IPS-18c (cell line): ENCODE data around the gene TEX29.

Source experiments
- H3K4me3 ChIP-seq: 2 replicates; pipeline ENCODE4 v1.7.0; 2013; ENCODE audit warnings: low read depth, mild to moderate bottlenecking, low read length, moderate library complexity; ENCODE audit not compliant: insufficient read depth
- H3K9me3 ChIP-seq: one replicate; pipeline ENCODE4 v1.6.1; 2013; ENCODE audit warnings: mild to moderate bottlenecking, low read length, moderate library complexity; ENCODE audit not compliant: control insufficient read depth, insufficient read depth

The TEX29 gene

DNA sequence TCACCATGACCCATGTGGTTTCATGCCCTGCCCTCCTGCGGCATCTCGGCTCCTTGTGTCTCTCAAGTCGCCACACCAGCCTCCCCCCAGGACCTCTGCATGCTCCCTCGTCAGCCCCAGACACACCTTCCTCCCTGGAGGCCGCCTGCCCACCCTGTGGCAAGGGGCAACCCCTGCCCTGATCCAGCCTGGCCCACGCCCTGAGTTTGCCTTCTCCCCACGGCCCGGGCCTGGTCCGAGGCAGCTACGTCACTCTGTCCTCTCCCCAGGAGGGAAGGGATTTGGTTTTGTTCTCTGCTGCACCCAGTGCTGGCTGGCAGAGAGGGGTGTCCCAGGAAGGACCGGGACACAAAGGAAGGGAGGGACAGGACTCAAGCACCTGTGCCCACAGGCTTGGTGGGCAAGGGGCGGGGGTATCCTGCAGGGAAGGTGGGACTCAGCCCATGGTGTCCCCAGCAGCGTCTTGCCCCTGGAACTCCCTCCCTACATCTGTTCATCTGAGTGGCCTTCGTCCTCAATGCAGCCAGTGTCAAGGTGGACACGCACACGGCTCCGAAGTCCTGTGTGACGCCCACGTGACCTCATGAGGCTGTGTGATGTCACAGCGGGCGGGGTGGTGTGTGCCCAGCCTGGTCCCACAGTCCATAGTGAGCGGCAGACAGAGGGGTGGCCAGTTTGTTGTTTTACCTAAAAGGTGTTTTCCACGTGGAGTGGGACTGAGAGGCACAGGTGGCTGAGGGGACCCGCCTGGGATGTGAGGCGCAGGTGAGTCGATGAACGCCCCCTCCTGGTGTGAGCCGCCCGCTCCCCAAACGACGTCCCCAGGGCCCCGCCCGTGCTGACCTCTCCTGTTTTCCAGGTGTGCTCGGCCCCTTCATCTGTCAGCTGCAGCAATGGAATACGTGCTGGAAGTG lies at the start of gene TEX29:
TSS of gene TEX29 (plus strand) at position 645 of the 914 bp plus-strand sequence. CDS start at position 894, 249 bp downstream.
- H3K4me3 ChIP-seq: no peak within 1 kb of the TSS
- H3K9me3 ChIP-seq: no peaks in the 10 kb centered on the region

- Histone ChIP-seq H3K9me3 (no peaks in the 10 kb centered on the region), H3K4me3 (no peak overlapping the region)
Measured at GRCh38 chr13:111270765-111271698, 49.4 kb upstream of the TEX29 start.

DNA sequence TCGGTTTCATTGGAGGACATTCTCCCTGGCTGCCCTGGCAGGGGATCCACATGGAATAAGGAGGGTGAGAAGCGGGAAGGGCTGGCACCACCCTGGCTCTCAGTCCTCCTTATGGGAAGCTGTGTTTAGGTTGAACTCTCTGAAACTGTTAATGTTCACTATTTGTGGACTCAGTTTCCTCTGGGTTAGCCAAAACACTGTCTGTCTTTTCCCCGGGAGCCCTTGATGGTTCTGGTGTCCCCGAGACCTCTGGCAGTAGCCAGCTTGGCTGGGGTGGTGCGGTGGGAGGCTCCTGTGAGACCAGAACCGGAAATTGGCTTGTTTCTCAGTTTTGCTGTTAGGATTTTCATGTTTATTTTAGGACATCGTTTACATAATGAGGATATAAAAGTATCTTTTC lies 48.3 kb upstream of the TEX29 start:
- Histone ChIP-seq H3K4me3 (no peak overlapping the region), H3K9me3 (no peaks in the 10 kb centered on the region)

DNA sequence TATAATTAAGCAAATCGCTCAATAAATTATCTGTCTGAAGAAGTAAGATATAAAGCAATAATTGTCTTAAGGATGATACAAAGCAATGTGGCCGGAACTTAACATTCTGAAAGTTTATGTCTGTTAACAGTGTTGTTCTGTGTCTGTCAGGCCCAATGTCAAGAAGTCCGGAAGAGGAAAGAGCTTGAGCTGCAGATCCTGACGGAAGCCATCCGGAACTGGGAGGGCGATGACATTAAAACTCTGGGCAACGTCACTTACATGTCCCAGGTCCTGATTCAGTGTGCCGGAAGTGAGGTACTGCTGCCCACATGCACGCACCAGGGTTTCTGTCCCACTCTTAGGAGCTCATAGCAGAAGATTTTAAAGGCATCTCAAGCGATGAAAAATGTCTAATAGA lies 45.1 kb upstream of the TEX29 start:
- H3K9me3 ChIP-seq: no peaks in the 10 kb centered on the region
- no peak overlapping the region for H3K4me3 ChIP-seq

DNA sequence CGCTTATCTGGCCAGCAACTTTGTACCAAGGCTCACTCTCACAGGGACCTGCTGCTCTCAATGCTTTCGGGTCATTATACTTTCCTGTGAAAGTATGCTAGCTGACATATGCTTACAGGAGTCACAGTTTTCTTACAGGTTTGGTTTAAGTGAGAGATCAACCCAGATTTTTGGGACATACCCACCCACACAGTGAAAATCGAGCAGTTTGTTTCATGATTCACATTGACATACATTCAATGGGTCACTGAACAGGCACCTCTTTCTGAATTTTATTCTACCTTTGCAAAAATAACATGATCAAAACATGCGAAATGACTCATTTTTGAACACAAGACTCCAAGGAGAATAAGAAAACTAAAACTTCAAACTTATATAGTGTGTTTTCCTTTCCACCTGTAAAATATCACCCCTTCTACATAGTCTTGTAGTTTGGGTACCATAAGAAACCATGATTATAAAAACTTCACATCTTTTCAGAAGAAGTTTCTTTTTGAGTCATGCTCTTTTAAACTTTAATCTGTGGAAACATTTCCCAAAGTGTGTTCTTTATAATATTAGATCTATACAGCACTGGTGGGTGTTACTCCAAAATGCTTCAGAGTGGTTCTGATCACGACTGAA lies 44.3 kb upstream of the TEX29 start:
- no peaks in the 10 kb centered on the region for H3K9me3 ChIP-seq
- no peak overlapping the region for H3K4me3 ChIP-seq

- Histone ChIP-seq H3K4me3 (no peak overlapping the region), H3K9me3 (no peaks in the 10 kb centered on the region)
Measured at GRCh38 chr13:111278258-111278657, 42.2 kb upstream of the TEX29 start.

DNA sequence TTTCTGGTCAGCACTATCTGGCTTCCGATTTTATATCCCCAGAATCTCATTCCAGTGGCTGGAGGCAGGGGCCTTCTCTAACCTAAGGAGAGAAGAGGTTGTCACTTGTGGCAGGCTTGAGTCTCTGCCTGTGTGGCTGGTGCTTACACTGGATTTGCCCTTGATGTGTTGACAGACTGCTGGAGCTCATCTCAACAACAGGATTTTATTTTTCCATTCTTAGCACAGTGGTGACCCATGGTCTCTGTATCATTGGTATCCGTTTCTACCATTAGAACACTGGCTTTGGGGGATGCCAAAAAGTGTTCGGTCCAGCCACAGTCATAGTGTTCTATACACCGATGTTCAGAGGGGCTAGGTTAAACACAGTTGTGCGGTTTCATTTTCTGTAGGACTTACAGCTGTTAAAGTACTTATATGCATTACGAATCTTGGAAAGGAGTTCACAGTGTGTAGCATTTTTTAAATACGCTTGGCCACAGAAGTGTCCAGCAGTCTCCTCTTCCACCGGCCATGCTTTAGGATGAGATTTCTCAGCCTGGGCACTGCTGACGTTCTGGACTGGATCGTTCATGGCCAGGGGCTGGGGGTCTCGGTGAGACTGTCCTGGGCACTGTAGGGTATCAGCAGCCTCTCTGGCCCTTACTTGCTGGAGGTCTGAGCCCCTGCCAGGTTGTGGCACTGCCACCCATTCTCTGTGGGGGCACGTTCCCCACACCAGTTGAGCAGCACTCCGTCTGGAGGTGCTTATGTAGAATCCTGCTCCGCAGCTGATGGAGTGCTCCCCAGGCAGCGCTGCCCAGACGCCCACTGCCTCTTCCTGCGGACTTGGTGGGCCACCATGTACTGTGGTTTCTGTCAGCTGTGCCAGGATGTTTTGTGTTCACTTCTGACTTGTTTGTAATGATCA lies 41.4 kb upstream of the TEX29 start:
- no peaks in the 10 kb centered on the region for H3K9me3 ChIP-seq

DNA sequence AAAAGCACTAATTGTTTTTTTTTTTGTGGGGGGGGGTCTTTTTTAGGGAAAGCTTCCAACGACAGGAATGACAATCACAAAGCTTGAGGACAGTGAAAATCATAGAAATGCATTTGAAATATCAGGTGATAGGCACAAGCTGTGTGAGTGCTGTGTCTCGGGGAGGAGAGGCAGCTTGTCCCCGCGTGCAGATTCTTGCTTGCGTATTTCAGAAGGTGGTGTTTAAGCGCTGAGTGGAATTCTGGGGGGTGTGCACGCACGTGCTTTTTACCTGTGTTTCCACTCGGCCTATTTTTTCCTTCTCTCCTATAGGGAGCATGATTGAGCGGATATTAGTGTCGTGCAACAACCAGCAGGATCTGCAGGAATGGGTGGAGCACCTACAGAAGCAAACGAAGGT lies 40.2 kb upstream of the TEX29 start:
- Histone ChIP-seq H3K4me3 (no peak overlapping the region), H3K9me3 (no peaks in the 10 kb centered on the region)

More for the DNA sequence above, 41.4 kb upstream of the TEX29 start:
- H3K4me3 ChIP-seq: no peak overlapping the region

GRCh38 chr13:111280681-111281585 lies 39.5 kb upstream of the TEX29 start:
- H3K9me3 ChIP-seq: no peaks in the 10 kb centered on the region
- no peak overlapping the region for H3K4me3 ChIP-seq

- H3K4me3 ChIP-seq: no peak overlapping the region
- no peaks in the 10 kb centered on the region for H3K9me3 ChIP-seq
Measured at GRCh38 chr13:111281751-111282311, 38.6 kb upstream of the TEX29 start.

GRCh38 chr13:111282425-111282824 lies 38.0 kb upstream of the TEX29 start:
- Histone ChIP-seq H3K9me3 (no peaks in the 10 kb centered on the region), H3K4me3 (no peak overlapping the region)

DNA sequence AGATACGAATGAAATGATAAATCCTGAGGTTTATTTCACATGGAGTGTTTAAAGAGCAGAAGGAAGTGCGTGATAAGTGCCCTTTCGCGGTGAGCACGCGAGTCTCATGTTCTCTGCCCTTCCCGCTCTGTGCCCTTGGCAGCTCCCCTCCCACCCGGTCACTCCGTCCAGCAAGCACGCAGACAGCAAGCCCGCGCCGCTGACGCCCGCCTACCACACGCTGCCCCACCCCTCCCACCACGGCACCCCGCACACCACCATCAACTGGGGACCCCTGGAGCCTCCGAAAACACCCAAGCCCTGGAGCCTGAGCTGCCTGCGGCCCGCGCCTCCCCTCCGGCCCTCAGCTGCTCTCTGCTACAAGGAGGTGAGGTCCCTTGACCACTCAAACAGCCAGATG lies 37.4 kb upstream of the TEX29 start:
- no peaks in the 10 kb centered on the region for H3K9me3 ChIP-seq
- no peak overlapping the region for H3K4me3 ChIP-seq

DNA sequence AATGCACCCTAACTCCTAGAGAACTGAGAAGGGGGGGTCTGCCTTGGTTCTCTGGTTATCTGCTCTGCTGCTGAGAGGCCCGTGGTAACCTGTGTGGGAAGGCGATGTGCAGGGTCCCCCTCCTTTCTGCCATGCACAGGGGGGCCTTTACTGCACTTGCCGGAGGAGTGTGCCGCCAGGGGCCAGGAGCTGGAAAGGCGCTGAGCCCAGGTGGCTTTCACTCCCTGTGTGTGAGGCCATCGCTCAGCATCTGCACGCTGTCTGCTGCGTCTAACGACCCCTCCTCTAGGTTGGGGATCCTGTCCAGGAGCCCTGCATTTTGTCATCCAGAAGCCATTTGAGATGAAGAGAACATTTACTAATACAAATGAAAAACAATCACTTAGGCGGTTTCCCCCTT lies 37.0 kb upstream of the TEX29 start:
- Histone ChIP-seq H3K9me3 (no peaks in the 10 kb centered on the region), H3K4me3 (no peak overlapping the region)

DNA sequence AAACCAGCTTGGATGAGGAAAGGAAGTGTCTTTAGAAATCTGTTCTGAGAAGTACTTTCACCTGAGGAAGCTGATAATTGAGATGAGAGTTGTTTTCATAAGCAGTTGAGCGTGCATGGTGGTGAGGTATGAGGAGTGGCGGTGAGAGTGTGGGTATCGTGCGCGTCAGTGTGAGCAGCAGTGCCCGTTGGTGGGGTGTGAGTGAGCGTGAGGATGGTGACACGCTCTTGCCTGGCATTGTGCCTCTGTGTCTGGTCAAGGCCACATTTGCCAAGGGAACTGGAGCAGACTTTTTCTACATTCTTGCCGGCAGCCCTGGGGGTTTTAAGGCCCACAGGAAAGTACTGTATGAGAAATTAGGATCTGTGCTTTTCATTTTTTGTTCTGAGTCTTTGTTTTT lies 36.5 kb upstream of the TEX29 start:
- H3K9me3 ChIP-seq: no peaks in the 10 kb centered on the region
- H3K4me3 ChIP-seq: no peak overlapping the region

DNA sequence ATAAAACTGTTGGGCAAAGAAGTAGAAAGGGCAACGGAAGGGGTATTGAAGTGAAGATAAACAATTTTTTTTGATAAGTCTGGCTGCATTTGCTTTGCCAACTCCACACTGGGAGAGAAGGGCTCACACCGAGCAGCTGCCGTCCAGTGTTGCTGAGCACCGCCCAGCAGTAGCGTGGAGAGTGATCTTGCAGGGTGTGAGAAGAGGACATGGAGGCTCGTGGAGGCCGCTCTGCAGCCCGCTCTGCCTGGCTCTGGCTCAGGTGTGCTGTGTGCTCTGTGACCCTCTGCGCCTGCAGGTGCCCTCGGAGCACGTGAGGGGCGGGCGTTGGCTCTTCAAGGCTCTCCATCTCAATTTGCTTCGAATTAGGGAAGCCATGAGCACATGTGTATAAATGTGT lies 35.9 kb upstream of the TEX29 start:
- Histone ChIP-seq H3K9me3 (no peaks in the 10 kb centered on the region), H3K4me3 (no peak overlapping the region)
